Effector CD8-positive, alpha-beta T cell (primary cell): ENCODE measurements around the gene ASNSD1.

Source experiments
- DNase-seq: peaks from one replicate; lab custom pipeline; 2025; lab: John Stamatoyannopoulos, UW
- total RNA-seq, 4 experiments: gene quantifications; one replicate each; lab custom pipeline; 2026; lab: John Stamatoyannopoulos, UW

Gene ASNSD1
- total RNA-seq, result 21.6 to 31.6 (median 28.0) reads per million in 4 experiments

- DNase-seq, result peak; percentile 99
Measured at GRCh38 chr2:189661148-189661956, at the start of gene ASNSD1. Gene ASNSD1 (plus strand): TSS chr2:189661459. CDS start chr2:189666133, 4,674 bp downstream.

- DNase-seq, result no peak
Measured at GRCh38 chr2:189613077-189613636, 48.1 kb upstream of the ASNSD1 start.

GRCh38 chr2:189613650-189614420 lies 47.4 kb upstream of the ASNSD1 start:
- no peak for DNase-seq

GRCh38 chr2:189614585-189614984 lies 46.7 kb upstream of the ASNSD1 start:
- no peak for DNase-seq

- DNase-seq, result no peak
Measured at GRCh38 chr2:189618197-189618596, 43.1 kb upstream of the ASNSD1 start.

GRCh38 chr2:189621781-189622180 lies 39.5 kb upstream of the ASNSD1 start:
- no peak for DNase-seq

- no peak for DNase-seq
Measured at GRCh38 chr2:189623049-189623448, 38.2 kb upstream of the ASNSD1 start.

GRCh38 chr2:189624648-189625355 lies 36.5 kb upstream of the ASNSD1 start:
- no peak for DNase-seq

- DNase-seq, result no peak
Measured at GRCh38 chr2:189625636-189626035, 35.6 kb upstream of the ASNSD1 start.

- no peak for DNase-seq
Measured at GRCh38 chr2:189627789-189628188, 33.5 kb upstream of the ASNSD1 start.

GRCh38 chr2:189628817-189629530 lies 32.3 kb upstream of the ASNSD1 start:
- DNase-seq, result no peak

- no peak for DNase-seq
Measured at GRCh38 chr2:189629531-189630453, 31.5 kb upstream of the ASNSD1 start.

GRCh38 chr2:189631849-189632248 lies 29.4 kb upstream of the ASNSD1 start:
- no peak for DNase-seq

GRCh38 chr2:189633392-189633811 lies 27.9 kb upstream of the ASNSD1 start:
- no peak for DNase-seq

- no peak for DNase-seq
Measured at GRCh38 chr2:189635353-189635752, 25.9 kb upstream of the ASNSD1 start.

- DNase-seq, result no peak
Measured at GRCh38 chr2:189638301-189639006, 22.8 kb upstream of the ASNSD1 start.

- DNase-seq, result no peak
Measured at GRCh38 chr2:189639007-189639609, 22.2 kb upstream of the ASNSD1 start.

GRCh38 chr2:189641002-189641401 lies 20.3 kb upstream of the ASNSD1 start:
- DNase-seq, result no peak

- no peak for DNase-seq
Measured at GRCh38 chr2:189641590-189641989, 19.7 kb upstream of the ASNSD1 start.
